ENCODE data around the gene C1orf56. TPM values are rescaled to one million over a fixed set of nuclear protein-coding genes. Genes with fewer than 3 reads are reported as not detected.
A peak's percentile ranks its signal among the peaks of the same experiment; 100 is the strongest.

The C1orf56 gene
- polyA plus RNA-seq, 4 donors = 9.0 to 14.8 (median 10.2) TPM

GRCh38 chr1:151013518-151013917 is 34.0 kb upstream of the C1orf56 start:
- peak in 2 of 4 donors; percentile 58 to 75 for DNase-seq (ENCODE audit: low read depth in 4 of 4, low spot score in 2 of 4)

GRCh38 chr1:151024540-151025146 is 22.9 kb upstream of the C1orf56 start:
- peak in 1 of 4 donors; percentile 53 for DNase-seq (ENCODE audit: low read depth in 4 of 4, low spot score in 2 of 4)

- no peak for DNase-seq (ENCODE audit: low read depth in 4 of 4, low spot score in 2 of 4)
Measured at GRCh38 chr1:151026460-151026859, 21.1 kb upstream of the C1orf56 start.

DNA sequence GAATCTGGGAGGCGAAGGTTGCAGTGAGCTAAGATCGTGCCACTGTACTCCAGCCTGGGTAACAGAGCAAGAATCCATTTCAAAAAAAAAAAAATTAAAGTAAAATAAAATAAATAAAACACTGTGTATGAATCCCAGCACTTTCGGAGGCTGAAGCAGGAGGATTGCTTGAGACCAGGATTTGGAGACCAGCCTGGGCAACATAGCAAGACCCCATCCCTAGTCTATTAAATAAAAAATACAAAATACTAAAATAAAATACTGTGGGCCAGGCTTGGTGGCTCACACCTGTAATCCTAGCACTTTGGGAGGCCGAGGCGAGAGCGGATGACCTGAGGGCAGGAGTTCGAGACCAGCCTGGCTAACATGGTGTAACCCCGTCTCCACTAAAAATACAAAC is 15.4 kb upstream of the C1orf56 start:
- DNase-seq (ENCODE audit: low read depth in 4 of 4, low spot score in 2 of 4) = no peak

- no peak for DNase-seq (ENCODE audit: low read depth in 4 of 4, low spot score in 2 of 4)
Measured at GRCh38 chr1:151035167-151035566, 12.4 kb upstream of the C1orf56 start.

GRCh38 chr1:151036356-151036755 is 11.2 kb upstream of the C1orf56 start, which contains the start of gene BNIPL:
BNIPL (plus strand) TSS chr1:151036586; CDS start chr1:151036726, 140 bp downstream.
- DNase-seq (ENCODE audit: low read depth in 4 of 4, low spot score in 2 of 4) = no peak

DNA sequence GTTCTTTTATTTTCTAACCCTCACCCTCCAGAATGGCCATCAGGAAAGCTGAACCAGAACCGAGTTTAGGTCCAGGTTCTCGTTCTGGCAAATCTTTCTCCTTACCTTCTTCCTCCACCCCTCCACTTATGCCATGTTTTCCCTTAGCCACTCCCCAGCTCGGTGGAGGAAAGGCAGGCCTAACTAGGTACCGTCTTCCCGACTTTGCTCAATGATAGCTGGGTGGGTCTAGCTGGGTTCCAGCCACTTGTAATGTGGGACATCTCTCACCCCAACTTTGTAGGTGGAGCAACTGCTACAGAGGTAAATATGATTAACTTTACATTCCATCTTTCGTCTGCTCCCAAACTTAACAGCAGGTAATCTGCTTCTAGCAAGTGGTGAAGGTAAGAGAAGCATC is 10.5 kb upstream of the C1orf56 start:
- DNase-seq (ENCODE audit: low read depth in 4 of 4, low spot score in 2 of 4) = no peak

DNA sequence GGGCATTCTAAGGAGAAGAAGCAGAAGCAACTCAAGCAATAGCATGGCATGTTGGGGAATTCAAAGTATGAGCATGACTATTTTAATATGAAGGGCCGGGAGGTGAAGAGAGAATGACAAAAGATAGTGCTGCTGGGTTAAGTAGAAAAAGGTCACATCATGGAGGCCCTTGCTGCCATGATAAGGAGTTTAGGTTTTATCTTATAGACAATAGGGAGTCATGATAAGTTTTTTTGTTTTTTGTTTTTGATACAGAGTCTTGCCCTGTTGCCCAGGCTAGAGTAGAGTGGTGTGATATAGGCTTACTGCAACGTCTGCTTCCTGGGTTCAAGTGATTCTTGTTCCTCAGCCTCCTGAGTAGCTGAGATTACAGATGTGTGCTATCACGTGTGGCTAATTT is 8.0 kb upstream of the C1orf56 start:
- no peak for DNase-seq (ENCODE audit: low read depth in 4 of 4, low spot score in 2 of 4)

- DNase-seq (ENCODE audit: low read depth in 4 of 4, low spot score in 2 of 4) = no peak
Measured at GRCh38 chr1:151043163-151043562, 4.4 kb upstream of the C1orf56 start.

- peak in 1 of 4 donors; percentile 62 for DNase-seq (ENCODE audit: low read depth in 4 of 4, low spot score in 2 of 4)
Measured at GRCh38 chr1:151047925-151048644, 534 bp downstream of the C1orf56 start.

DNA sequence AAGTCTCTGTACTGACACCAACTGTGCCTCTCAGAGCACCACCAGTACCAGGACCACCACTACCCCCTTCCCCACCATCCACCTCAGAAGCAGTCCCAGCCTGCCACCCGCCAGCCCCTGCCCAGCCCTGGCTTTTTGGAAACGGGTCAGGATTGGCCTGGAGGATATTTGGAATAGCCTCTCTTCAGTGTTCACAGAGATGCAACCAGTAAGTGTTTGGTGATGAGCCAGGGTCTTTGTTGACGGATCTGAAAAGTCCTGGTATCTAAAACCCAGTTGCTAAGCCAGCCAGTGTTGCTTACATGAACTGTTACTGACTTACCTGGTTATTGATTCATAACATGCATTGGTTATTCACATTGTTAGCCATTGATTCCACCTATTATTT is 1.1 kb downstream of the C1orf56 start:
- no peak for DNase-seq (ENCODE audit: low read depth in 4 of 4, low spot score in 2 of 4)

DNA sequence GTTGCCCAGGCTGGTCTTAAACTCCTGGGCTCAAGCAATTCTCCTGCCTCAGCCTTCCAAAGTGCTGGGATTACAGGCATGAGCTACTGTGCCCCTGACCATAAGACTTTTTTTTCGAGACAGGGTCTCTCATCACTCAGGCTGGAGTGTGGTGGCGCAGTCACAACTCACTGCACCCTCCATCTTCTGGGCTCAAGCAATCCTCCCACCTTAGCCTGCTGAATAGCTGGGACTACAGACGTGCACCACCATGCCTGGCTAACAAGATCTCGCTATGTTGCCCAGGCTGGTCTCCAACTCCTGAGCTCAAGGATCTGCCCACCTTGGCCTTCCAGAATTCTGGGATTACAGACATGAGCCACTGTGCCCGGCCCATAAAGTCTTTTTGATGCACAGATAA is 1.9 kb downstream of the C1orf56 start:
- no peak for DNase-seq (ENCODE audit: low read depth in 4 of 4, low spot score in 2 of 4)

GRCh38 chr1:151050051-151050688 is 2.6 kb downstream of the C1orf56 start:
- DNase-seq (ENCODE audit: low read depth in 4 of 4, low spot score in 2 of 4) = no peak

DNA sequence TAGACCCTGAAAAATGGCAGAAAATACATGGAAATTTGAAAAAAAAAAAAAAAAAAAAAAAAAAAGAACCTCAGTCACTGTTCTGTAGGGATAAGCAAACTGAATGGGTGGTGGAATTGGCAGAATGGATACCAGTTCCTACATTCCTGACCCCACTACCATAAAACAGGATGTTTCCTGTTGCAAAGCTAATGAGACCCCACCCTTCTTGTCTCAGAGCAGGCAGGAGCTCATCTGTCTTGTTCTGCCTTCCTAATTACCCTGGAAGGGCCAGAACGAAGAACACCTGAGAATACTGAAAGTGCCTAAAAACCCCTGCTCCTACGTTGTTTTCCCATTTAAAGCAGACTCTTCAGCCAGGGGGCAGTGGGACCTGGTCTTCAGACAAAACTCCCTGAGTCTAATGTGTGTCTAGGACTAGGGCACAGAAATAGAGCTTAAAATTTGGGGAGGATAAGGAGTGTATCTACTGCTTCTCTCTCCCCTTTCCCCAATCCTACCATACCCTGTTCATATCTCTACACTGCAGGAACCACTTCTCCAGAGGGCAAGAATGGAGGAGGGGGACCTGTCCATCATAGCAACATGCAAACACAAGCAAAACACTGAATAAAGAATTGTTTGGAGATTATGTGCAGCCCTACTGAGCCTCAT is 3.9 kb downstream of the C1orf56 start:
- DNase-seq (ENCODE audit: low read depth in 4 of 4, low spot score in 2 of 4) = no peak

- no peak for DNase-seq (ENCODE audit: low read depth in 4 of 4, low spot score in 2 of 4)
Measured at GRCh38 chr1:151054971-151055547, 7.5 kb downstream of the C1orf56 start.

DNA sequence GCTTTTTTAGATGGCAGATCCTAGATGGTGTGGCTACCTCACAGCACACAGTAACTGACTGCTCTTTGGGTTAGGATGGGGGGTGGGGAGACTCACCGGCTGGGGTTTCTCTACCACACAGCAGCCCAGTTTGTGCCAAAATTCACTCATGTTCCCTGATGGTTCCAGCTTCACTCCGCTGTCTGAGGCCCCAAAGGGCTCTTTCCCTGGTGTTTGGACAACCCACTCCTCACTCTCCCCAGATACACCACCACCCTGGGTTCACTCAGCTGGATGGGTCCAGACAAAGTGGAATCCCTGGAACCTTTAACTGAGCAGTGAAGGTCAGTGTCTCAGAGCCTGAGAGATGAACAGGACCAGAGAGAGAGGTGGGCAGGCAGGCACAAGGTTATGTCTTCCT is 8.0 kb downstream of the C1orf56 start:
- no peak for DNase-seq (ENCODE audit: low read depth in 4 of 4, low spot score in 2 of 4)

DNA sequence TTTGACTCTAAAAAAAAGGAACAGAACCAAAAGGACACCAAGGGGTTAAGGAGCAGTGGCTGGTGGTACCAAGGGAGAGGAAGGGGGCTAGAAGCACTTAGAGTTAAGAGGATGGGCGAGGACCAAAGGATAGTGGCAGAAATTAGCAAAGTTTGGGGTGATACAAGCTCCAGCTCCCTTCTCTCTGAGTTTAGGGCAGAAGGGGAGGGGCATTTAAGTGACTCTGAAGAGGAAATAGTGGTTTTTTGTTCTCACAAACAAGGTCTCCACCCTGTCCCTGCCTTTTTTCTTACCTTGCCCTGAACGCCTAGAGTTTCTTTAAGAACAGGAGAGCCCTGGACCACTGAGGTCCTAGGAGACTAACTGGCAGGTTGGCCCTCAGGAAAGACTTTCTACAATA is 8.6 kb downstream of the C1orf56 start:
- DNase-seq (ENCODE audit: low read depth in 4 of 4, low spot score in 2 of 4) = no peak

GRCh38 chr1:151058692-151059091 is 11.1 kb downstream of the C1orf56 start:
- peak in 3 of 4 donors; percentile 41 to 79 (median 57) for DNase-seq (ENCODE audit: low read depth in 4 of 4, low spot score in 2 of 4)

GRCh38 chr1:151059109-151060006 is 11.8 kb downstream of the C1orf56 start, which contains the start of gene CDC42SE1:
CDC42SE1 (minus strand) TSS chr1:151059622; CDS start chr1:151055730, 3,892 bp downstream.
- DNase-seq (ENCODE audit: low read depth in 4 of 4, low spot score in 2 of 4) = peak; percentile 69 to 81 (median 73)
